Astrocyte (in vitro differentiated cells and primary cell): ENCODE measurements around the gene CDS2.

Experiments
- EZH2 ChIP-seq: IDR thresholded peaks from 2 replicates; pipeline ENCODE4 v1.6.1; 2012; ENCODE audit warnings: mild to moderate bottlenecking, low read length, inconsistent platforms; ENCODE audit not compliant: insufficient read depth
- TF ChIP-seq, protein P1 (sequence below): IDR thresholded peaks from 2 replicates; pipeline ENCODE4 v1.5.1; 2011; ENCODE audit warnings: low read depth, mild to moderate bottlenecking, inconsistent platforms, low read length, moderate library complexity; ENCODE audit not compliant: insufficient read depth

GRCh38 chr20:5196149-5196548 lies 69.3 kb downstream of the CDS2 start:
- TF ChIP-seq, protein P1, sequence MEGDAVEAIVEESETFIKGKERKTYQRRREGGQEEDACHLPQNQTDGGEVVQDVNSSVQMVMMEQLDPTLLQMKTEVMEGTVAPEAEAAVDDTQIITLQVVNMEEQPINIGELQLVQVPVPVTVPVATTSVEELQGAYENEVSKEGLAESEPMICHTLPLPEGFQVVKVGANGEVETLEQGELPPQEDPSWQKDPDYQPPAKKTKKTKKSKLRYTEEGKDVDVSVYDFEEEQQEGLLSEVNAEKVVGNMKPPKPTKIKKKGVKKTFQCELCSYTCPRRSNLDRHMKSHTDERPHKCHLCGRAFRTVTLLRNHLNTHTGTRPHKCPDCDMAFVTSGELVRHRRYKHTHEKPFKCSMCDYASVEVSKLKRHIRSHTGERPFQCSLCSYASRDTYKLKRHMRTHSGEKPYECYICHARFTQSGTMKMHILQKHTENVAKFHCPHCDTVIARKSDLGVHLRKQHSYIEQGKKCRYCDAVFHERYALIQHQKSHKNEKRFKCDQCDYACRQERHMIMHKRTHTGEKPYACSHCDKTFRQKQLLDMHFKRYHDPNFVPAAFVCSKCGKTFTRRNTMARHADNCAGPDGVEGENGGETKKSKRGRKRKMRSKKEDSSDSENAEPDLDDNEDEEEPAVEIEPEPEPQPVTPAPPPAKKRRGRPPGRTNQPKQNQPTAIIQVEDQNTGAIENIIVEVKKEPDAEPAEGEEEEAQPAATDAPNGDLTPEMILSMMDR, result no peak
- TF ChIP-seq EZH2, result no peak
